ENCODE data around the gene CDC42SE2. TPM values are rescaled to one million over a fixed set of nuclear protein-coding genes. Genes with fewer than 3 reads are reported as not detected.

CDC42SE2 gene
- total RNA-seq, 2 experiments from 2014 or later = 100 to 102 TPM

GRCh38 chr5:131406975-131407638, 143.3 kb downstream of the CDC42SE2 start:
- H3K4me1 Mint-ChIP-seq (ENCODE audit: low read depth) = peaks cover 11% of the 10 kb centered on the region
- intact Hi-C loops (cut with micrococcal nuclease) = no loop called here
- no peak for DNase-seq
- no peak for ATAC-seq
- H3K36me3 Mint-ChIP-seq (ENCODE audit: low read depth) = peaks cover 77% of the 10 kb centered on the region
- ChIA-PET POLR2A (interaction anchor here (0.9 kb wide), 1 partner anchor 163 kb away, joined by 4 read pairs; no protein-coding TSS in a partner anchor), CTCF (interaction anchor here (1.0 to 1.2 kb wide), 2 partner anchors 9 kb away, joined by 3 to 6 read pairs; no protein-coding TSS in a partner anchor)
- H3K4me3 Mint-ChIP-seq = no peak overlapping the region
- H3K27ac Mint-ChIP-seq = peak overlapping the region; percentile 64
- peaks cover 17% of the 10 kb centered on the region for H3K9me3 Mint-ChIP-seq
- H3K27me3 Mint-ChIP-seq = no peaks in the 10 kb centered on the region
- TF ChIP-seq CTCF (IDR thresholded peaks at IDR 0.05) = no peak

GRCh38 chr5:131413605-131414559, 150.0 kb downstream of the CDC42SE2 start:
- POLR2A ChIA-PET = interaction anchor here (0.7 to 2.2 kb wide), 2 partner anchors 18 to 250 kb away, joined by 3 to 11 read pairs; no protein-coding TSS in a partner anchor
- intact Hi-C loops (cut with micrococcal nuclease) = loop anchor here (2.0 kb wide), 1 partner anchor 17 kb away; no protein-coding TSS in a partner anchor
- ATAC-seq (peak; percentile 85), DNase-seq (peak; percentile 56)
- no peak for TF ChIP-seq CTCF (IDR thresholded peaks at IDR 0.05)
- peak overlapping the region; percentile 48 for H3K4me3 Mint-ChIP-seq
- peak overlapping the region; percentile 94 for H3K27ac Mint-ChIP-seq
- H3K9me3 Mint-ChIP-seq = peaks cover 7% of the 10 kb centered on the region
- peaks cover 40% of the 10 kb centered on the region for H3K4me1 Mint-ChIP-seq (ENCODE audit: low read depth)
- H3K36me3 Mint-ChIP-seq (ENCODE audit: low read depth) = peaks cover 43% of the 10 kb centered on the region
- CTCF ChIA-PET = interaction anchor here (0.6 to 1.6 kb wide), 3 partner anchors 10 to 149 kb away, joined by 3 to 8 read pairs (median 4); no protein-coding TSS in a partner anchor
- no peaks in the 10 kb centered on the region for H3K27me3 Mint-ChIP-seq

GRCh38 chr5:131416729-131417128, 152.9 kb downstream of the CDC42SE2 start:
- Mint-ChIP-seq H3K4me3 (peak overlapping the region; percentile 55), H3K4me1 (ENCODE audit: low read depth) (peaks cover 39% of the 10 kb centered on the region), H3K27me3 (no peaks in the 10 kb centered on the region), H3K36me3 (ENCODE audit: low read depth) (peaks cover 22% of the 10 kb centered on the region), H3K27ac (peak overlapping the region; percentile 84), H3K9me3 (no peaks in the 10 kb centered on the region)
- POLR2A ChIA-PET = interaction anchor here (0.7 to 1.0 kb wide), 2 partner anchors 11 to 162 kb away, joined by 3 read pairs; no protein-coding TSS in a partner anchor
- ATAC-seq (no peak), DNase-seq (no peak)
- intact Hi-C loops (cut with micrococcal nuclease) = no loop called here
- CTCF ChIA-PET = interaction anchor here (0.8 to 2.3 kb wide), 8 partner anchors 9 to 41 kb away, joined by 3 to 9 read pairs (median 4); no protein-coding TSS in a partner anchor
- no peak for TF ChIP-seq CTCF (IDR thresholded peaks at IDR 0.05)

GRCh38 chr5:131417240-131417869, 153.5 kb downstream of the CDC42SE2 start:
- intact Hi-C loops (cut with micrococcal nuclease) = no loop called here
- H3K27ac Mint-ChIP-seq = peak overlapping the region; percentile 84
- peaks cover 39% of the 10 kb centered on the region for H3K4me1 Mint-ChIP-seq (ENCODE audit: low read depth)
- no peaks in the 10 kb centered on the region for H3K27me3 Mint-ChIP-seq
- no peaks in the 10 kb centered on the region for H3K9me3 Mint-ChIP-seq
- ATAC-seq = no peak
- DNase-seq = peak; percentile 93
- peaks cover 27% of the 10 kb centered on the region for H3K36me3 Mint-ChIP-seq (ENCODE audit: low read depth)
- POLR2A ChIA-PET = no interaction called here
- H3K4me3 Mint-ChIP-seq = peak overlapping the region; percentile 55
- TF ChIP-seq CTCF (IDR thresholded peaks at IDR 0.05) = peak; percentile 95
- CTCF ChIA-PET = interaction anchor here (1.0 to 1.5 kb wide), 3 partner anchors 10 to 36 kb away, joined by 3 to 4 read pairs (median 3); no protein-coding TSS in a partner anchor

Data from activated CD8-positive, alpha-beta T cell treated with anti-CD3 and anti-CD28 coated beads for 36 hours (primary cell).